Measurements from ENCODE around the gene POLD1. TPM values are rescaled to one million over a fixed set of nuclear protein-coding genes. Genes with fewer than 3 reads are reported as not detected.

POLD1 gene
- total and polyA plus RNA-seq, 4 donors, result 5.4 to 27.7 (median 20.1) TPM

Other genes starting within 250 kb of the POLD1 start
- not detected for gene IZUMO2, start 221.1 kb upstream of the POLD1 start, total RNA-seq
- not detected for gene IZUMO2, start 221.1 kb upstream of the POLD1 start, polyA plus RNA-seq
- gene MYH14, start 180.7 kb upstream of the POLD1 start, total RNA-seq, result 10 to 100 TPM in 1 of 2 donors, 1 to 10 TPM in 1; 5.9 to 11.8 TPM
- gene MYH14, start 180.7 kb upstream of the POLD1 start, polyA plus RNA-seq, result 10 to 100 TPM in 1 of 2 donors, 1 to 10 TPM in 1; 4.8 to 61.1 TPM
- gene KCNC3, start 55.0 kb upstream of the POLD1 start, total RNA-seq, result 1 to 10 TPM; 1.6 to 3.2 TPM
- under 1 TPM; 0.15 to 0.88 TPM for gene KCNC3, start 55.0 kb upstream of the POLD1 start, polyA plus RNA-seq
- gene NAPSA, start 18.7 kb upstream of the POLD1 start, total RNA-seq, result 1 to 10 TPM in 1 of 2 donors, under 1 TPM in 1; 0.52 to 1.5 TPM
- gene NAPSA, start 18.7 kb upstream of the POLD1 start, polyA plus RNA-seq, result 1 to 10 TPM; 1.1 to 1.6 TPM
- gene NR1H2, start 7.9 kb upstream of the POLD1 start, total RNA-seq, result 10 to 100 TPM; 82.6 to 91.0 TPM
- gene NR1H2, start 7.9 kb upstream of the POLD1 start, polyA plus RNA-seq, result 100 to 1,000 TPM in 1 of 2 donors, 10 to 100 TPM in 1; 53.5 to 126 TPM
- under 1 TPM; 0.48 to 0.62 TPM for gene SPIB, start 34.6 kb downstream of the POLD1 start, total RNA-seq
- 1 to 10 TPM in 1 of 2 donors, under 1 TPM in 1; 0.05 to 5.1 TPM for gene SPIB, start 34.6 kb downstream of the POLD1 start, polyA plus RNA-seq
- gene MYBPC2, start 48.5 kb downstream of the POLD1 start, total RNA-seq, result not detected
- under 1 TPM in 1 of 2 donors, not detected in 1; 0.03 TPM for gene MYBPC2, start 48.5 kb downstream of the POLD1 start, polyA plus RNA-seq
- 10 to 100 TPM; 79.6 to 86.5 TPM for gene EMC10, start 92.2 kb downstream of the POLD1 start, total RNA-seq
- 100 to 1,000 TPM in 1 of 2 donors, 10 to 100 TPM in 1; 65.2 to 111 TPM for gene EMC10, start 92.2 kb downstream of the POLD1 start, polyA plus RNA-seq
- not detected for gene GARIN5A, start 92.5 kb downstream of the POLD1 start, total RNA-seq
- not detected for gene GARIN5A, start 92.5 kb downstream of the POLD1 start, polyA plus RNA-seq
- 10 to 100 TPM; 26.6 to 34.2 TPM for gene JOSD2, start 126.8 kb downstream of the POLD1 start, total RNA-seq
- 10 to 100 TPM; 40.2 to 76.1 TPM for gene JOSD2, start 126.8 kb downstream of the POLD1 start, polyA plus RNA-seq
- gene ASPDH, start 129.6 kb downstream of the POLD1 start, total RNA-seq, result not detected
- 1 to 10 TPM in 1 of 2 donors, not detected in 1; 1.9 TPM for gene ASPDH, start 129.6 kb downstream of the POLD1 start, polyA plus RNA-seq
- gene LRRC4B, start 184.1 kb downstream of the POLD1 start, total RNA-seq, result 10 to 100 TPM in 1 of 2 donors, 1 to 10 TPM in 1; 5.7 to 12.2 TPM
- 1 to 10 TPM in 1 of 2 donors, under 1 TPM in 1; 0.63 to 1.8 TPM for gene LRRC4B, start 184.1 kb downstream of the POLD1 start, polyA plus RNA-seq

All from aorta (tissue), 4 donors.